ENCODE measurements around the gene ACCSL.

ACCSL gene

DNA sequence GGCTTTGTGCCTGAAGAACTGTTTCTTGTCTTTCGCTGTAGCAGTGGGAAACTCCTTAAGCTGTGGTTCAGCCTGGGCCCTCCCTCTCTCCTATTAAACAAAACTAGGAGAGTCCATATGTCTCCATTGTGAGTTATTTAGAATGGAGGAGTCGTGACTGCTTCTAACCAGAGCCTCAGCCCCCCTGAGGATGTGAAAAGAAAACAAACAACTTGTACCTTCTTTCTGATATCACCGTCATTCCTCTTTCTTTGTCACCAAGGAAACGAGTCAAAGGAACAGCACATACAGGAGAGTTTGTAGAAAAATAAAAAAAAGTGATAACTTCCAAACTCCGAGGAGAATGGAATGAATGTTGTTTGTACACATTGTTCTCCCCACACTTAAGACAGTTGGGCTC, 36.1 kb downstream of the ACCSL start:
- TF ChIP-seq ZNF274 (IDR thresholded peaks at IDR 0.05; ENCODE audit: low read depth, low read length): no peak
- no peak overlapping the region for H3K4me3 ChIP-seq (ENCODE audit: low read length)

DNA sequence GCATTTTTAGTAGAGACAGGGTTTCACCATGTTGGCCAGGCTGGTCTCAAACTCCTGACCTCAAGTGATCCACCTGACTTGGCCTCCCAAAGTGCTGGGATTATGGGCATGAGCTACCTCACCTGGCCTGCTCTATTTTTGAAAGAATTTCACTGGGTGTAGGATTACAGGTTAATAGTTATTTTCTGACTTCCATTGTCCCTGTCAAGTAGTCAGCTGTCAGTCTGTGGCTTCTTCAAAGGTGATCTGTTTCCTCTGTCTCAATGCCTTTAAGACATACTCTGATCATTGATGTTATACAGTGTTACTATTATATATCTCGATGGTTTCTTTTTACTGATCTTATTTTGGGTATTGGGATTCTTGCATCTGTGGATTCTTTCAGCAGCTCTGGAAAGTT, 37.5 kb downstream of the ACCSL start:
- TF ChIP-seq ZNF274 (IDR thresholded peaks at IDR 0.05; ENCODE audit: low read depth, low read length): no peak
- no peak overlapping the region for H3K4me3 ChIP-seq (ENCODE audit: low read length)

GRCh38 chr11:44088377-44088776, 40.6 kb downstream of the ACCSL start:
- no peak overlapping the region for H3K4me3 ChIP-seq (ENCODE audit: low read length)
- TF ChIP-seq ZNF274 (IDR thresholded peaks at IDR 0.05; ENCODE audit: low read depth, low read length): no peak

DNA sequence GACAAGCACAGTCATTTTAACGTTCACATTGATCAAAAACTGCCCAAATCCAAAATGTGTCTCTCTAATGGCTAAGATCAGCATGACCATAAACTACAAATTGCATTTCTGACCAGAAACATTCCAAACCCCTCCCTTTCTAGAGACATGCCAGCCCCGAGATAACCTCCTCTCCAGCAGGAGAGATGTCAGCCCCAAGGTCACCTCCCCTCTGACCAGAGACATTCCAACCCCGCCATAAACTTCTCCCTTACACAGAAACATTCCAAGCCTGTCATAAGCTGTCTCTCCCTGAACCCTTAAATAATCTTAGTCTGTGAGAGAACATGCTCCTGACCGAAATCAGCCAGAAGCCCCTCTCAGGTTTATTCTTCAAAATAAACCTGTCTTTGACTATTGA, 41.1 kb downstream of the ACCSL start:
- no peak overlapping the region for H3K4me3 ChIP-seq (ENCODE audit: low read length)
- no peak for TF ChIP-seq ZNF274 (IDR thresholded peaks at IDR 0.05; ENCODE audit: low read depth, low read length)

DNA sequence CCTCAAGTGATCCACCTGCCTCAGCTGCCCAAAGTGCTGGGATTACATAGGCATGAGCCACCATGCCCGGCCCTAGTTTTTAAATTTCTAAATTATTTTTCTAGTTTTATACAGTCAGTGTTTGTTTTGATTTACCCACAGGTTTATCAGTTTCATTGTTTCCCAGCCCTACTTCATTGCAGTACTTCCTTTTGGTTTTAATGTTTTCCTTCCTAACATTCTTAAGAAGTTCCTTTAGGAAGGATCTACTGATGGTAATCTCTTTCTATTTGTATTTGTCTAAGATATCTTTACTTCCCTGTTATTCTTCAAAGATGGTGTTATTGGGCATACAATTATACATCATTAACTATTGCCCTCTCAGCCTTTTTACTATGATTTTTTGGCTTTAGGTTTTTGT, 42.8 kb downstream of the ACCSL start:
- TF ChIP-seq ZNF274 (IDR thresholded peaks at IDR 0.05; ENCODE audit: low read depth, low read length): no peak
- H3K4me3 ChIP-seq (ENCODE audit: low read length): no peak overlapping the region

DNA sequence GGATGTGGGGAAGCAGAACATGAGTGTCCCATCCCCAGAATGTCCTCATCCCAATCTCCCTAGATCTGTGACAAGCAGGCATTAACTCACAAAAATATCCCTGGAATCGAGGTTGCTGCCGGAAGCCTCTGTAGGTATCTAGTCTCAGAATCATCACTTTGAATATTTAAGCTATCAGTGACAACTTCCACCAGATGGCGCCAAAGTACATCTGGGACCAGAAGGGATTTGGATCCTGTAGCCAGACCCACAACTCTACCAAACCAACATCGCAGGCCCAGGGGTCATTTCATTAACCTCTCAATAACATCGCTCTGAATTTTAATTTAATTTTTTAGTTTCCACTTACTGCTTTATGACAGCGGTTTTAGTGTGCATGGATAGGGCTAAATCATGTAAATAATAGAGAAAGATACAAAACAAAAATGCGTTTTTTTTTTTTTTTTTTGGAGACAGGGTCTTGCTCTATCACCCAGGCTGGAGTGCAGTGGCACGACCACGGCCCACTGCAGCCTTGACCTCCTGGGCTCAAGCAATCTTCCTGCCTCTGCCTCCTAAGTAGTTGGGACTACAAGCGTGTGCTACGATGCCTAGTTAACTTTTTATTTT, 46.6 kb downstream of the ACCSL start:
- TF ChIP-seq ZNF274 (IDR thresholded peaks at IDR 0.05; ENCODE audit: low read depth, low read length): no peak
- no peak overlapping the region for H3K4me3 ChIP-seq (ENCODE audit: low read length)

GRCh38 chr11:44095506-44096359, 48.0 kb downstream of the ACCSL start, which contains the start of gene EXT2:
Gene EXT2 (plus strand): TSS chr11:44095678. CDS start chr11:44107713, 12,035 bp downstream.
- no peak for TF ChIP-seq ZNF274 (IDR thresholded peaks at IDR 0.05; ENCODE audit: low read depth, low read length)
- H3K4me3 ChIP-seq (ENCODE audit: low read length): peak within 1 kb of the TSS; percentile 81

GRCh38 chr11:44096360-44097185, 48.8 kb downstream of the ACCSL start:
- no peak for TF ChIP-seq ZNF274 (IDR thresholded peaks at IDR 0.05; ENCODE audit: low read depth, low read length)
- H3K4me3 ChIP-seq (ENCODE audit: low read length): peak overlapping the region; percentile 81

DNA sequence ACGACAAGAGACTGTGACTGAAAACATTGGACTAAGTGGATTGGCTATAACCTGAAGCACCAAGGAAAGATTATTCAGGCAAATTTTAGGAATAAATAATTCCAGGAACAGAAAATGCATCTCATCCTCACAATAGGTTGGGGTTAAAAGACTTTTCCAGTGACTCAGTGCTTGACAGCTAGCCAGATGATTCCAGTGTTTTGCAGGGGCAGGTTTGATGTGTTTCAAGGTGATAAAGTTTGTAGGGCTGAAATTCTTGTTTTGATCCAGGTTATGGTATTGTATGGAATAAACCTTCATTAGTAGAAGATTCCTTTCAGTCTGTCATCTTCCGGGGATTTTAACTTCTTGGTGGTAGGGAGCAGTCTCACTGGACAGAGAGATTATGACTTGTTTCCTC, 50.0 kb downstream of the ACCSL start:
- TF ChIP-seq ZNF274 (IDR thresholded peaks at IDR 0.05; ENCODE audit: low read depth, low read length): no peak
- H3K4me3 ChIP-seq (ENCODE audit: low read length): no peak overlapping the region

DNA sequence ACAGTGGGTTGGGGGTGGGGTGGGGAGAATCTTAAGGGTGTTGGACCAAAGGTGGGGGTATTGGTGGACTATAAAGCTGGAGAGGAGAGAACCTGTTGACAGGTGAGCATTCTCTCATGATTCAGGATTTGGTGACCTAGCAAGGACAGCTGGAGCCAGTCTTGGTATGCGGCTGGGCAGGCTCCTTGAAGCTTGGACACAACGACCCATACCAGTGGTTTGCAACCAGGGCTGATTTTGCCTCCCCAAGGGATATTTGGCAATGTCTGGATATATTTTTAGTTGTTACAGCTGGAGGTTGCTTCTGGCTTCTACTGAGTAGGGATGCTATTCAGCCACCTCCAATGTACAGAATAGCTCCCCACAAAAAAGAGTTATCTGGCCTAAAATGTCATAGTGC, 53.3 kb downstream of the ACCSL start:
- no peak overlapping the region for H3K4me3 ChIP-seq (ENCODE audit: low read length)
- no peak for TF ChIP-seq ZNF274 (IDR thresholded peaks at IDR 0.05; ENCODE audit: low read depth, low read length)

GRCh38 chr11:44104481-44105294, 56.9 kb downstream of the ACCSL start:
- no peak overlapping the region for H3K4me3 ChIP-seq (ENCODE audit: low read length)
- no peak for TF ChIP-seq ZNF274 (IDR thresholded peaks at IDR 0.05; ENCODE audit: low read depth, low read length)

DNA sequence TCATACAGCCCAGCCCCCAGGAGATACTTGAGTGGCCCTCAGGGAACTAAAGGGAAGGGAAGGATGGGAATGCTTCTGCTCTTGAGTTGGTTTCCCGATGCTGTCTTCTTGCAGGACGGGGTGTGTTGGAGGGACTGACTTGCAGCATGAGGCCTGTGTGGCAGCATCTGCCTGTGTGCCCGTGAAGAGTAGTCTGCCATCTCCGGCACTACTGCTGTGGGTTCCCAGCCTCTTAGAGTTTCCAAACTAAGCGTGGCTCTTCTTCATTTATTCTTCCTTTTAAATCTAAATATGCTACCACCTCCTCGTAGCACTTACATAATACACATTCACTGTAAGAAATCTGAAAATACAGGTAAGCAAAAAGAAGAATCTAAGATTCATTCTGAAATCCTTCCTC, 60.5 kb downstream of the ACCSL start:
- TF ChIP-seq ZNF274 (IDR thresholded peaks at IDR 0.05; ENCODE audit: low read depth, low read length): no peak
- H3K4me3 ChIP-seq (ENCODE audit: low read length): no peak overlapping the region

Measured in GM08714 (cell line).